Muscle of back (tissue), 11 donors: Measurements from ENCODE around the gene TBL1XR1. TPM values are rescaled to one million over a fixed set of nuclear protein-coding genes. Genes with fewer than 3 reads are reported as not detected.

ENCODE experiments used
- DNase-seq, 3 donors: peaks; one replicate each; pipeline versions ENCODE4 v3.0.0 to v3.0.0-alpha.2; 2013
- polyA plus RNA-seq, 10 donors: library from polyadenylated mRNA; unstranded; fragments of 120-200 nt; gene quantifications; one replicate each; pipeline ENCODE4 v1.2.1, GENCODE V29; 2013; ENCODE audit not compliant: insufficient read length in 10 of 10

TBL1XR1 gene
- polyA plus RNA-seq, 10 donors: 51.7 to 89.0 (median 71.1) TPM

GRCh38 chr3:177111541-177111949 lies 85.7 kb downstream of the TBL1XR1 start:
- DNase-seq: no peak

- DNase-seq: no peak
Measured at GRCh38 chr3:177110895-177111294, 86.4 kb downstream of the TBL1XR1 start.

DNA sequence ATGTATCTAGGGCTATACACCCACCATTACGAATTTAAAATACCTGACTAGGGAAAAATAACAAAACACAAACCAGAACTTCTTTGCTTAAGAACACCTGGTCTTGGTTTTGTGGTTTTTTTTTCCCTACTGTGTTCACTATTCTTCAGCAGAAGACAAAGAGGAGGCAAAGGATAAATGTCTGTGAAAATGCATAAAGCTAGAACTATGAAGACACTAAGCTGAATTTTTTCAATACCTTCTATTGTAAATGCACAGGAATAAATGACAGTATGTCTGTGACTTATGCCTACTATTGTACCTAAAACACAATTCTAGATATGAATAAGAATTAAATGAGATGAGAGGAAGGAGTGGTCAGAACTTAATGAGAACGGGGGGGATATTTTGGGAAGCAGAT lies 86.9 kb downstream of the TBL1XR1 start:
- no peak for DNase-seq

GRCh38 chr3:177109688-177110330 lies 87.5 kb downstream of the TBL1XR1 start:
- no peak for DNase-seq

- DNase-seq: no peak
Measured at GRCh38 chr3:177108648-177109047, 88.6 kb downstream of the TBL1XR1 start.

DNA sequence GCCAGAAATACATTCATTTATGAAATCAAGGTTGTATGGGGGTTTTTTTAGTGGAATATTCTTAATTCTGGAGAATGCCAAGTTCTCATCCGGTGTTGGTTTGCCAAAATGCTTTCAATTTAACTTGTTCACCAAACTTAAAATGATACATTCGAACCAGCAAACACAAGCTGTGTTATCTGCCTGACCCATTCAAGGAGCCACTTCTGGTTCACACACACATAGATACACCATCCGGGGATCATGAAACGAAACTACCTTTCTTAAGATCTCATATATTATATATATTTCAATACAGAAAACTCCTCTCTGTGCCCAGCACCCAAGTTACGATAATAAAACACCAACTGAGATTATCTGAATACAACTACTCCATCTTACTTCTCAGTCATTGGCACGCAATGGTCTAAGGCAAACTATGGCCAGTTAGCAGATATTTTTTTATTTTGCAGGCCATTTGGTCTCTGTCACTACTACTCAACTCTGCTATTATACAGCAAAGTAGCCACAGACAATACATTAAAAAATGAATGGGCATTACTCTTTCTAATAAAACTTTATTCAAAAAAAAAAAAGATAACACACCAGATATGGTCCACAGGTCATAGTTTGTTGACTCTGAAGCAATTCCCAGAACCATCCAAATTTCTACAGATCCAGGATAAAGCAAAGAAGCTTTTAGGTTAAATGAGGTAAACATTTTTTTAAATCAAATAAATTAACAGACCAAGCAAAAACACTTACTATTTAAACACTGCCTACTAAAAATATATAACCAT lies 89.6 kb downstream of the TBL1XR1 start:
- no peak for DNase-seq

GRCh38 chr3:177106594-177106993 lies 90.7 kb downstream of the TBL1XR1 start:
- no peak for DNase-seq

DNA sequence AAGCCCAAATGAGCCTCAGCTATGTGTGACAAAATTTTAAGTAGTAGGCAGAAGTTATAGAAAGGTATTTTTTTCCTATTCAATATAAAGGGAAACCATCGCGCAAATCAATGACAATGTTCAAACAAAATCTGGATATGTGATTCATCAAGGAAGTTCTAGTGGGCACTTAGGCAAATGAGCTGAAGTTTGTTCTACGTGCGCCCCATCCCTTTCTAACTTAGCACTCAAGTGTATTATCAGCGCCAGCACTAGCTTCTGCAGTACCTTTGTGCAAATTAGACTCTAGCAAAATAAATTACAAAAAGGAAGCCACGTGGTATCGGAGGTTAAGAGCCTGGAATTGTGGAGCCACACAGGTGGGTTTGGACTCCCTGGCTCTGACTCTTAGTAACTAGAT lies 91.1 kb downstream of the TBL1XR1 start:
- no peak for DNase-seq

DNA sequence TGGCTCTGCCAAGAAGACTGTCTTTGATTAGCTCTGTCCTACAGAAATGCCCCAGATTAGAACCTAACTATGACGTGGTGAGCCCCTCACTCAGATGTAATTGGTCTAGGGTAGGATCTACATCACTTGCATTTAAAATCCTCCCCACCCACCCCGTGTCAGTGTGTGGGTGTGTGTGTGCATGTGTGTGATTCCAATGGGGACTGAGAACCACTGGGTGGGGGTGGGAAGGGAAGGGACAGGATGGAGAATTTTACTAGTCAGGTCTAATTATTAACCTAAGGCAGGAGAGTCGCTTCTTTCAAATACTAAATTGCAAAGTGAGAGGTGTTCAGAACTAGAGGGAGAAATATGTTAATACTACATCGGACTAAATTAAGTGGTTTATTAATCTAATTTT lies 91.7 kb downstream of the TBL1XR1 start:
- DNase-seq: no peak

GRCh38 chr3:177104299-177104992 lies 92.8 kb downstream of the TBL1XR1 start:
- DNase-seq: no peak

- DNase-seq: no peak
Measured at GRCh38 chr3:177102553-177102952, 94.7 kb downstream of the TBL1XR1 start.

- no peak for DNase-seq
Measured at GRCh38 chr3:177098551-177098950, 98.7 kb downstream of the TBL1XR1 start.

GRCh38 chr3:177096615-177097014 lies 100.7 kb downstream of the TBL1XR1 start:
- no peak for DNase-seq

DNA sequence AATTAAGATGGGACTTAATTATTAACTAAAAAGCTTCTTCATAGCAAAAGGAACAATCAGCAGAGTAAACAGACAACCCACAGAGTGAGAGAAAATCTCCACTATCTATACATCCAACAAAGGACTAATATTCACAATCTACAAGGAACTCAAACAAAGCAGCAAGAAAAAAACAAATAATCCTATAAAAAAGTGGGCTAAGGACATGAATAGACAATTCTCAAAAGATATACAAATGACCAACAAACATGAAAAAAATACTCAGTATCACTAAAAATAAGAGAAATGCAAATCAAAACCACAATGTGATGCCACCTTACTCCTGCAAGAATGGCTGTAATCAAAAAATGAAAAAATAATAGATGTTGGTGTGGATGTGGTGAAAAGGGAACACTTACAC lies 103.3 kb downstream of the TBL1XR1 start:
- DNase-seq: no peak

- no peak for DNase-seq
Measured at GRCh38 chr3:177089901-177090300, 107.4 kb downstream of the TBL1XR1 start.

GRCh38 chr3:177089110-177089509 lies 108.2 kb downstream of the TBL1XR1 start:
- DNase-seq: no peak

DNA sequence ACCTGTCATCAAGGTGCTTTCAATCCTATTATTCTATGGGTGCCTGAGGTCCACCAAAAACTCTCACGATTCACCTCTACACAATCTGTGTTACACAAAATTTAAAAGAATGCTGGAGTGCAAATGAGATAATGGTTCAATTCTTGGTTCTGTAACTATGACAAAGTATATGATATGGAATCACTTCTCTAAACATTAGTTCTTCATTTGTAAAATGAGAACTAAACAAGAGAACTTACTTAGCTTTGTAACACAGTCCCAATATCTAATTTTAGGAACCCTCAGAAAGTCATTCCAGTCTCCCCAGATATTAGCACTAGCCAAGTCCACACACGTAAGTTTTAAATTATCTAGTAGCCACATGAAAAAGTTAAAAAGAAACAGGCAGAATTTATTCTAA lies 111.5 kb downstream of the TBL1XR1 start:
- DNase-seq: no peak

GRCh38 chr3:177084616-177085015 lies 112.7 kb downstream of the TBL1XR1 start:
- no peak for DNase-seq

GRCh38 chr3:177080122-177080521 lies 117.2 kb downstream of the TBL1XR1 start:
- no peak for DNase-seq

DNA sequence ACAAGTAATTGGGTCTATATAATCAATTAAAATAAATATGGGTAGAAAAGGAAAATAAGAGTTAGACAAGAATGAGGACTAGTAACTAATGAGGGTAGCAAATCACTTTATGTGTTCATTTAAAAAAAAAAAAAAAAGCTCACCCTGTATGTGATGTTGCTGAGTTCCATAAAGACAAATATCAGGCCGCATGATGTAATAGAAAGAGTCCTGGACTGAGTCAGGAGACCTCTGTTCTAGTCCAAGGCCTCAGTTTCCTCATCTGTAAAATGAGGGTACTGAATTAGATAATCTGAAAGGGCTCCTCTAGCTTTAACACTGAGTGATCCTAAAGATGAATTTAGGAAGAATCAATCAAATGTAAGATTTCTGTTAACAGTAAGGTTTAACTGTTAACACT lies 117.6 kb downstream of the TBL1XR1 start:
- no peak for DNase-seq

DNA sequence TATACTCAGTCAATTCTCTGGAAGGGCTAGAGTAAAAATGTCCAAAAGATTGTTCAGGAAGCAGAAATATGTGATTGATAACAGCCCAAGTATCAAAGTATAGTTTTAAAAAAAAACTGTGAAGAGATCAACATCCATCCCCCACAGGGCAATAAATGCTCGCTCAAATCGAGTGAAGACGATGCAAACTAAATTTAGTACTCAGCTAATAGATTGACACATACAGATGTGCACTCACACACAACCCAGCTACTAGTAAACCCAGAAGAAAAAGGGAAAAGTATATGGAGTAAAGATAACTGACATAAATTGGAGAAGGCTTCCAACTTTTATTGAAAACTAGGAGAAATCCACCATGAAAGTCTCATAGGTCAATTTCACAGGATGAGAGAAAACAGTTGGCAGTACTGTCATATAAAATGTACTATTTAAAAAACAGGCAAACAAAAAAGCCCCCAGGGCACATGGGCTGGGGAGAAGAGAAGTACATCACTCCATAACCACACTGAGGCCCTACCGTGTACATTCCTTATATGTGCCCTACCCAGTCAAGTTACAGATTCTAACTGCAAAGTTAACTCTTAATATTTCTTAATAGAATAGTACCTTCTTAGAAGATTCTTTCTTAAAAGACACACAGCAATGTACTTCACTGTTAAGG lies 125.7 kb downstream of the TBL1XR1 start:
- no peak for DNase-seq
